NCI-H2081 (cell line): ENCODE measurements around the gene ROBO2.

ENCODE experiments used
- DNase-seq, 2 experiments: peaks; one replicate each; lab custom pipeline; 2025; lab: John Stamatoyannopoulos, UW

Gene ROBO2

DNA sequence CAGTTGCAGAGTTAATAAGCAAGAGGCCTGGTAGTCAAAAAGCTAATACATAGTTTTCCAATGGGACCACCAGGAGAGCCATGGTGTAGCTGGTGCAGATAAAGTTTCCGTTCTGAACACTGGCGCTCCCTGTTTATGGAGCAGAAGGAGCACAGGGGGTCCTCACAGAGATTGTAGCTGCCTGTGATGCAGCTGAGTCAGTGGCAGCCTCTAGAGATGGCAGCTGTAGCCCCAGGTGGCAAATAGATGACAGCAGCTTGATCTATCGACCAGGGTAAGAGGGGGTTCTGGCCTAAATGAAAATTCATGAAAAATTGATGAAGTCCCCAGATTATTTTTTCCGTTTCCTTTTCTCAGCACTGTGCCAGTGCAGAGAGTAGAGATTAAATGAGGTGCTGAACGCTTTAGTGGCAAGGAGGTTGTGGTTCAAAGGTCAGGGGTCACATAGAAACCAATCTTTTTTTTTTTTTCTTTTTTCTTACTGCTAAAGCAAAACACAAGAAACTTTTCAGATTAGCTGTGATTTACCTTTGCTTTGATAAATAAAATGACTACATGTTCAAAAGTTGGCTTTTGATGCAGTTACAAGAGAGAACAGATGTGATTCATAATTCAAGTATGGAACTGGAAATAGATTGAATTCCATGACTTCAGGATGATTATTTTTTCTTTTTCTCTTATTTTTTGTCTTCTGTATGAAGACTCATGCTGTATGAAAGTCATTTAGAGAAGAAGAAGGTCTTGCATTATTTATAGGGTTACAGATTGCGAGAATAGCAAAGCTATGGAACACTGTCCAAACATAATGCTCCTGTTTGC, 63.3 kb downstream of the ROBO2 start:
- no peak for DNase-seq

DNA sequence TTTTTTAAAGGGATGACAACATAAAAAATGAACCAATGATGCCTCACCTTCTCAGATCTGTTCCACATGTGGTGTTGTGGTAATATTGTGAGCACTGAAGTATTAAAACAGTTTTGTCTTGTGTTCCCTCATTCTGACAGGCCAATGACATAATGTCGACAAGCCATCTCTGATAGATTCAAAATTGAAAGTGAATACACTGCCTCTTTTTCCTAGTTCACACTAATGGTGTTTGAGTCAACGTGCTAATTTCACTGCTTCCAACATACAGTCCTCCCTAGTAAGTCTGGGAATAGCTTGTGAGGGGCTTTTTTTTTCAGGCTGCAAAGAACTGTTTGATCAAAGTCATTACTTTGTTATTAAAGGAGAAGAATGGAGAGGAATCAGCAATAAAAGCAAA, 82.8 kb downstream of the ROBO2 start:
- no peak for DNase-seq

DNA sequence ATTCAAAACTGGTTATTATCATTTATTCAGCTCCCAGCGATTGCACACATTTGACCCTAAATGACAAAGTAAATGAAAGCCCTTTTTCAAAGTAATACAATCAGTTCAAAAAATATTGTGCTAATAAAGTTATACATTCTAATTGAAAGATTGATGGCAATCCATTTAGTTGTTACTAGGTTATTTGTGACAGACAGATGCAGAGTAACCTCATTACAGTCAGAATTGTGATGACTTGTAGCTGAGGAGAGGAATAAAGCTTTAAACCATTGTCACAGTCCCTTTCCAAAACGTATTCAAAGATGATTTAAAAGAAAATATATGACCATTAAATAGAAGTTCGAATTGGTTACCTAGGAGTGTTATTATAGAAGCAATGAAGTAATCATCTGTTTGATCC, 86.1 kb downstream of the ROBO2 start:
- no peak for DNase-seq

DNA sequence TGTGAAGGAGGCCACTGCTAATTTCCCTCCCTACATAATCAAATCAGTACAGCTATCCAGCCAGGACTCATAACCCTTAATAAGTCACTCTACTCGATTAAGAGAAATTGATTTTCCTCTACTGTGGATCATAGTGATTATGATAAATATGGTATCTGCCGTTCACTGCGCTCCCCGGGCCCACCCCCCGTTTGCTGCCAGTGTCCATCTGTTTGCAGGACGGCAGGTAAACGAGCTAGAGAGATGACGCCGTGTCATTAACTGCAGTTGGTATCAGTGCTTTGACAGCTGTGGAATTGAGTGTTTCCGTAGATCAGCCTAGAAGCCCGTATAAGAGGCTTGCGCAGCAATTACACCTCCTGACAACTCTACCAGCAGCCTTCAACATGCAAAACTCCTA, 94.9 kb downstream of the ROBO2 start:
- DNase-seq = peak in 1 of 2 experiments; percentile 55

DNA sequence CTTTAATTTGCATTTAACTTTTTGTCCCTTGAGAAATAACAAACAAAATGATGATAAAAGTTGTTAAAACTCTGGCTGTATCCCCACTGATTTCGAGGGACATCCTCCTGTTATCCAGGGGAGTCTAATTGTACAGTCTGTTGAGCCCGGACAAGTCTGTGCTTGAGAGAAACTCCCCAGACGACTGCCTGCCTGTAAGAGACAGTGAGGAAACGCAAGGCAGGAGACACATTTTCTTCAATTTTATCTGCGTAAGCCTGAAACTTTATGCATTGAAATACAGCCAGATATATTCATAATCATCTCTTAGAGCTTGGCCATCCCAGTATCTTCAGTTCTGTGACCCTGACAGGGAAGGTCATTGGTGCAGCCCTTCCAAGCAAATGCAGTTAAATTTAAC, 97.7 kb downstream of the ROBO2 start:
- no peak for DNase-seq

DNA sequence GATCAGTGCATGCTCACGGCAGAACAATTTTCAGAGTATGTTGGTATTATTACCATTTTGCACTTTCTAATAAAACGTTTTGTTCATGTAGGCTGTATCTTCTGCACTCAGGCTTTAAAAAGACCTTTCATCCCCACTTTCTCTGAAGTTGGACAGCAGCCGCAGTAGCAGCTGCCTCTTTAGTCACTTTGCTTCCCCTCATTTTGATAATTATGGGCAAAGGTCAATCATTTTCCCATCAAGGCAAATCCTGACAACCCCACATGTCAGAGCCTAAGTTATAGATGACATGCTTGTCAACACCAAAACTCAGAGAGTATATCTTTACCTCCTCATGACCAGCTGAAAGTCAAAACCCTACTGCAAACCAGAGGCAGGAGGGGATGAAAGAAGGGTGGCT, 99.7 kb downstream of the ROBO2 start:
- DNase-seq = no peak

DNA sequence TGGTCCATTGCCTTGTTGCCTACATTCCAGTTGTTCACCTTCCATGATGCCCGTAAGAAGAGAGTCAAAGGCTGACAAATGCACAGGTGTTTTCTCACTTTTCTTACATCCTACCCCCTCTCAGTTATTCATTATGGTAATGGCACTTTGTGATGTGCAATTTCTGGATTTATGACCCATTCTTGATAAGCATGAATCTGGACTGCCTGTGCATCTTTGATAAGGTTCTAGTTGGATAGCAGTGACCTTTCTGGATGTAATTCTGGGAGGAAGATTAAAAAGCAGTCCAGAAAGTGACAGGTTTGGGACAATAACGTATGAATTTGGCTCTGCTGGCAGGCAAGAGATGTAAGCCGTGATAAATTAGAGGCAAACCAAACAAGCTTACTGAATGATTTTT, 101.5 kb downstream of the ROBO2 start:
- no peak for DNase-seq

DNA sequence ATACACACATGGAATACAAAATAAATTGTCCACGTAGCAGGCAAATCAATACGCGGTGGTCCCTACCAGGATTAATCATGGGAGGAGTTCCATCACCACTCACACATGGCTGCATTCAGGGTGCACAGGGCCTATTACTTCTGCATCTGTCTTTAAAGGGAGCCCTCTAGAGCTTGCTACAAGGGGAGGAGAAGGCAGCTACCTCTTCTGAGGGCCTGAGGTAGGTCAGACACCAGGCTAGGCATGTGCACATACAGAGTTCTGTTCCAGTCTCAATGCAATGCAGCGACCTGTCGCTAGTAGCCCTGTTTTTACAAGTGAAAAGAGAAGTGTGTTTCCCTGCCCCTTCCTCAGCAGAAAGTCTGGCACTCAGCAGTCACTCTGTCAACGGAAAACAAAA, 102.7 kb downstream of the ROBO2 start:
- DNase-seq = no peak

DNA sequence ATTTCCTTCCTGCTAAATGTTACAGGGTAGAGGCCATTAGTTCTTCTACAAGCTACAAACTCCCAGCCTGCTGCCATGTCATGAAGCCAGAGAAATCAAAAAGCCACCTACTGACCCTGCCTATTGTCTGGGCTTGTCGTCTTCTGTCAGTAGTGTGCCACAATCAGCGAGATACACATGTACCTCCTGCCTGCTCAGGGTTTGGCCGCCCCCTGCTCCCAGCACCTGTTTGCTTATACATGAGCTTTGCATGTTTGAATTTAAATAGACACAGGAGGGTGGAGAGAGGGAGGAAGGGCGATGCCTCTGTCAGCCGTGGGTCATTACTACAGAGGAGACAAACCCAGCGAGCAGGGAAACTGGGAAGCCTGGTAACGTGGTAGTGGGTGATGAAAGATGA, 106.1 kb downstream of the ROBO2 start:
- peak in 1 of 2 experiments; percentile 11 for DNase-seq

DNA sequence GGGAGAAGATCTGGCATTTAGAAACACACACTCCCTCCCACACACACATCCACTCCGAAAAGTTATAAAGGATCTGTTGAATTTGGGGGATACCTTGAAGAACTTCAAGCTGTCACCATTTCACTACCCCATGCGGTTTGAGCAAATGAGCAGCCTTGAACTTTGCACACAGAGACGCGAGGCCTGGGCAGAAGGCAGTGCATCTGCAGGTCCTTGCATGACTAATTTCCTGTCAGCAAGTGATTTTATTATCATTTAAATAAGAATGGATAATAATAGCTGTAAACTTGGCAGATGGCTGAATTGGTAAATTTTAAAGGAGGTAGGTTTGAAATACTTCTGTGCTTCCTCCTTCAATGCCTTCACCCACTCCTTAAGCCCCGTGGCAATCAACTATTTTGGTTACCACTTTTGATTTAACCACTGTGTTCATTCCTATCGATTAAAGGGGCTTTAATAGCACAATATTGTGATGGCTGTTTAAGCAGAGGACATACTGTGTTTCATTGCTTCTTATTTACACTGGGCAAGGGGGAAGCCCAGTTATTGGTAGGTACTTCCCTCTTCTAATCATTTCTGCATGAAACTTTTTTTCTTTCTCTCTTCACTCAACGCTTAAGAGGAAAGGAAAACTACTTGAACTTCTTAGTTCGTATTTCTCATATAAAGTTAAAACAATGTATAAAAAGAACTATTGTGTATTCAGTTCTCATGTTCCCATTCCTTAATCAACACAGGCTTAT, 108.1 kb downstream of the ROBO2 start:
- DNase-seq = peak in 1 of 2 experiments; percentile 35

DNA sequence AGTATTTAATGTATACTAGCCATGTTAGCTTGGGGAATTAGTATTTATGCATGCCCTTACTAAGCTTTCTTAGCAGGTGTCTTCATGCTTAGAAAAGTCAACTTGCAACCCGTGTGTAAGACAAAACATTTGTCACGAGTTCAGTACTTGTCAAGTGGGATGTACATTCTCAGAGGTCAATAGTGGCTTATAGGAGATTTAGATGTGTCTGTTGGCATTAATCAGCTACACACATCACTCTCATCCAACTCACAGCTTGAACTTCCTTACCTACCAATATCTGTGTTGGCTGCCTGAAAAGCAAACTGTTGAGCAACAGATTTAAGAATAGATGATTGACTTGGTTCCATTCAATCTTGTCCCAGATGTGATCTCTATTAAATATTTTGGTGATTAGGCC, 109.5 kb downstream of the ROBO2 start:
- no peak for DNase-seq

DNA sequence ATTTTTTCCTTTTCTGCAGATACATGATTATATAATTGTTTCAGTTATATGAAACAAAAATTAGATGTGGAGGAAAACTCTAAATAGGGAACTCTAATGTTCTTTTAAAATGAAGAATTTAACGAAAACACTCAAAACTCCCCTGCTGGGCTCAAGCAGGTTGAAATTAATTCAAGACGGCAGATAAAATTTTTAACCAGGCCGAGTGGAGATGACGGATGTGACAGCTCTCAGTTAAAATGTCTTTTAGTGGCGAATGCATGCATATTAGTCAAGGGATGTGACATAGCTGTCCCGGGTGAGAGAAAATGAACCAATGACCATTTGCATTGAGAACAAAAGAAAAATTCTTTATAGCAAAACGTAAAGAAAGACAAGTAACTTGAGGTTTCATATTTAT, 110.1 kb downstream of the ROBO2 start:
- DNase-seq = no peak

DNA sequence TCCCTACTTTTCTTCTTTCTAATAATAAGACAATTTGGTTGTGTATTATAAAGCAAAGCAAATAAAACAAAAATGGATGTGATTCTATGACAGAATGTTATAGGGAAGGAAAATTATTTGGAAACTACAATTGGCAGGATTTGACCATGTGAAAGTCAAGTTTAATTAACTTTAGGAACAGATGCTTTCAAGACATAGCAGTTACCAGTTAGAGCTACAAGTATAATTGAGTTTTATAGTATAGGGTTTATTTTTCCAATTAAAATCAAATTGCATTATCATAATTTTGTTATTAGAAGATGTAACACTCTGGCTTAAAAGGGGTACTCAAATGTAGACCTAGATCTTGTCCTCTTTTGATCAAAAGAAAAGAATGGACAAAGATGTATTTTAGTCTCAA, 110.9 kb downstream of the ROBO2 start:
- DNase-seq = no peak

DNA sequence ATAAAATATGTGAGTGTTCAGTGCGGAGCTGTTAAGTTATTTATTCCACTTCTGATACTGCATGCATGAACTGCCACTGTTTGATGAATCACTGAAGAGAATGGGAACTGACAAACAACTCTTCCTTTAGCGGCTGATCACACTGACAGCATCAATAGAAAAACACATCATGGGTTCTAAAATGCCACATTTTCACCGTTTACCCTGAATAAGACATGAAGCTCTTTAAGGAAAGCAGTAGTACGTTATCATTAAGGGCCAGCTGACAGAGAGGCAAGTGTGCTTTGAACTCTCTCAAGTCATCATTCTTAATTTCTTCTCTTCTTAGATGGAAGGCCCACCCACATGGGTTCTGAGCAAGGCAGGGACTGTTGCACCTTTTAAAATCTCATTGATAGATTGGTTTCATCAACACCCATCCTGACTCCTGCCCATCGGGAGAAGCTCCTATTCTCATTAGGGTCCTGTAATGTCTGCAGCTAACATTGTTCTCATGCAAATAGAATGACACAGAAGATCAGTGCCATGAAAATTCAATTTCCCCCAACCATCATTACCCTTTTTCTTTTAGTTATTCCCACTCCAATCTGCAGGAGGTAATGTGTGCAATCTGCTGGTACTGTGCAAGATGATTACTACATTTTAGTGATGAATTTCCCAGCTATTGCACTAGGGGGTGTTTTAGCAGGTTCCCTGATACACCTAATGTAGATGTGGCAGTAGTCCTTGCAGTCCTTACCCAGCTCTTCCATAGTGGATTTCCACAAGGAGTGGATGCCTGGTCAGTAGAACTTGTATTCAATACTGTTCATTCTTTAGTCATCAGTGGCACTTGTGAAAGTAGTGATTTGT, 119.1 kb downstream of the ROBO2 start:
- DNase-seq = no peak

DNA sequence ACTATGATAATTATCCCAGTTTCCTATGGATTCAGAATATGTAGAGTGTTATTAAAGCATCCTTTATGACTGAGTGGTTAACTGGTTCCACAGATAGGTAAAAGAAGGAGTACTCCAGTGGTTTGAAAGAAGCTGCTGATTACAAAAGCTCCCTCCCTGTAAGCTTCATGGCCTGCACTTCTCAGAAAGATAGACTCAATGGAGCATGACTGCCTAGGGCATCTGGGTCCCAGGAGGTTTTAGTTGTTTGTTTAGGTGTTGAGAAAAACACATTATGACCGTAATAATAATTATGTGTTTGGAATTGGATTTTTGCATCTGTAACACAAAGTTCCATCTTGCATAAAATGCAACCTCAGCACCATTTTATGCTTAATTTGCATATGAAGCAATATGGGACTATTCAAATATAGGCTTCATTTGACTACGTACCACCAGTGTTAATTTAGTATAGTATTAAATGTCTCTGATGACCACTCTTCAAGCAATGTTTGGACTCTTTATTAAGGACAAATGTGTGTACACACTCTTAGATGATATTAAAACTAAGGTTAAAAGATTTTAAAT, 121.1 kb downstream of the ROBO2 start:
- DNase-seq = no peak

DNA sequence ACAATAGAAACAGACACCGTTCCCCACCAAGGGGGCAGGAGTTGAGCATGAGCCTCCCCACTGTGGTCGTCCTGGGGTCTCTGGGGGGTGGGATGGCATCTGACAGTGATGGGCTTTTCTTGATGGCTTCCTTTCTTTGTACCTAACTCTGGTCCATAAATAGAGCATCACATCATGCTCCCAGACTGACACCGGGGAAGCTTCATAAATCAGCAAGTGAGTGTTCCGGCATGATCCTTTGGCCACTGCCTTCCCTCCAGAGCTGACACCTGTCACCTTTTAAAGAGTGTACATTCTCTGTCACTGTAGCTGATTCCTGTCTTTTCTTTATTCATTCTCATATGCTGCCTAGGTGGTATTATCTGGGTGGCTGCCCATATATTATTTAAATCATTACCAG, 129.9 kb downstream of the ROBO2 start:
- no peak for DNase-seq

DNA sequence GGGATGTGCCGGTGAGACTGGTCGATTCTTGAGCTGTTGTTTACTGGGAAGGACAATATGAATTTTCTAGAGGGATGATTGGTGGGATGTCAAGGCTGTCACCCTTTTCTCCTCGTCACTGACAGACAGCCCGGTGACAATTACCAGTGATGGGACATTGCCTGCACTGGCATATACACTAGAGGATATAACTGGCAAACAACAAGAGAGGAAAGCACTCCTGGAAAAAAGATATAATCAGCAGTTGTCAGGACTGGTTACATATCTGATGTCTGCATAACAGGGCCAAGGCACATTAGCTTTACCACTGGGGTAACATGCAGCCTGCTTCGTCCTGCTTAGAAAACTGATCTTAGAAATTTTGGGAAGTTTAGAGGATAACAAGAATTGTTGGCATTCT, 131.1 kb downstream of the ROBO2 start:
- DNase-seq = no peak

DNA sequence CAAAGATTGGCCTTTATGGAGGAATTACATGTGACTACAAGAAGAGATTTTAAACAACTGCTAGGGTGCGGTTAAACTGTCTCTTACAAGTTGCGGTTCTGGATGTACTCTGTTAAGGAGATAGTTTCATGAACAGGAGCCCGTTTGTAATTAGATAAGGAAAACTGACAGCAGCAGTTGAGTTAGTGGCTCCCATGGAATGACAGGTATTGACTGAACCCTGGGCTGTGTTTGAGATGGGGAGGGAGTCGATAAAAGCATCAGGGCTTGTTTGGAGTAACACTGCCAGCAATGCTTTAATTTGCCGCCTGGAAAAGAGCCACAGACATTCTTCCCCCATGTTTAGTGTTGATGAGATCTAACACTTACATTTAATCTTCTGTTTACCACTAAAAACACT, 139.9 kb downstream of the ROBO2 start:
- DNase-seq = peak in 1 of 2 experiments; percentile 26

DNA sequence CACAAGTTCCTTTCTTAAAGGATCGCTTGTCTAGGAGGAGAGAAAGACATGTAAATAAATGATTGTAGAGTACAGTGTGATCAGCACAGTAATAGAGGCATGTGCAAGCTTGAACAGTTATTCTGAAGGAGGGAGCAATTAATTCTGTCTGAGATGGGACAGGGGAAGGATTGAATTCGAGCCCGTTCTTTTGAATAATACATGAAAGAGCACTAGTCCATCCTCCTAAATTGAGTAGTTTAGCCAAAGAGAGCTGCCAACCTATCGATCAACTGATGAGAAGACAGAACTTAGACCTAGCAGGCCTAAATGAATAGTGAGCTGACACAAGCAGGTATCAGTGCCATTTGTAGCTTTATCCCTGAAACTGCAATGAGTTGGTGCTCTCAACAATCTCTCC, 142.4 kb downstream of the ROBO2 start:
- no peak for DNase-seq

DNA sequence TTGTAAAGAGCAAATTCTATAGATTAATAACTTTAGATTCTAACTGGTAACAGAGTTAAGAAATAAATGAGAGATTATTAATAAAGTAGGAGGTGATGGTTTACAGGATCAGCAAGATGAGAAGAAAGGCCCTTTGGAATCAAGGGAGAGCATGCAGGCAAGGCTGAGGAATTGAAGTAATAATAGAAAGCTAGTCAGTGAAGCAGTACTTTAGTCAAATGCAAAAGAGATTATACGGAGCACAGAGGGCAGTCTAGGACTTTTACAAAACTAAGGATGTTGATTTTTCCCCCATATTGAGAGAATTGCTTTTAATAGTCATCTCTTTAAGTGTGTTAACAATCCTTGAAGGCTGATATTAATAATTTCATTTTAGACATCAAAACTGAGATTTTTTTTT, 146.4 kb downstream of the ROBO2 start:
- DNase-seq = no peak

DNA sequence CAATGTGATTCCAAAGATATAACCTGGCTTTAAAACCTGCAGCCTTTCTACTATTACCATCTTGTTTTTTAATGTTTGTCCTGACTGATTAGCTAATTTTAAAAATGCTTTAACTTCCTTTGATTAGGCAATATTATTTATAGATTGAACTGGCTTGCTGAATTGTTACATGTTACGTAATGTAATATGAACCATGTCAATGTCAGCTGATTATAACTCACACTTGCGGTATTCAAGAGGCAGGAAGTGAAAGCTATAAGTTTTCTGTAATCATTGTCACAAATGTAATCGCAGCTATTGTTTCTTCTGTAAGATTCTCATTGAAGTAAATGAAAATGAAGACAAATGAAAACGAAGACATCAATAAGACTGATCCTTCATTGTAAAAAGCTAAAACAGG, 146.8 kb downstream of the ROBO2 start:
- DNase-seq = no peak

DNA sequence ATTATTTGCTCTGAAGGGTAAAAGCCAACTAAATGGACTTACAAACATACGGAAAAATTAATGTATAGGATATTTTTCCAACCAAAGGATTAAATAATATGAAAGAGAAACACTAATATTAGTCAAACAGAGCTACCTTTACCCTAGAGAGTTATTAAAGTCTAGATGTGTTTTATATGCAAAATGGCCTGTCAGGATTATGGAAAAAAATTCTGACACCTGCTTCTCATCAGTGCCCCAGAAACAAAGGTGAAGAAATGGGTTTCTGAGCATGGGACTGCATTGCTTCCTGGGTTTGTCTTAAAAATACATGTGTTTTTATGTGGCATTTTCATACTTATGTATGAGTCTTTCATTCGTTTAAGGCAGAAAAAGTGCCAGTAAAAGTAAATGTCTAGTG, 148.3 kb downstream of the ROBO2 start:
- no peak for DNase-seq
